Activated naive CD8-positive, alpha-beta T cell treated with anti-CD3 and anti-CD28 coated beads, Interleukin-2, amount 50 U/mL, for 24 hours (primary cell): ENCODE results near the gene GARNL3.

Experiments
- ATAC-seq: fragments of 150-1000 bp; cut with Tn5 transposase; one replicate; pipeline ENCODE4 v1.10.0; 2021
- DNase-seq: peaks from one replicate; pipeline ENCODE4 v3.0.0; 2021
- H3K27ac Mint-ChIP-seq: one replicate; pipeline ENCODE4 v1.8.0; 2021; ENCODE audit warnings: mild to moderate bottlenecking, mixed read lengths
- H3K27me3 Mint-ChIP-seq: one replicate; pipeline ENCODE4 v1.8.0; 2021; ENCODE audit warnings: mixed read lengths
- H3K36me3 Mint-ChIP-seq: one replicate; pipeline ENCODE4 v1.8.0; 2021; ENCODE audit warnings: low read depth, mixed read lengths
- H3K4me1 Mint-ChIP-seq: one replicate; pipeline ENCODE4 v1.8.0; 2021; ENCODE audit warnings: mixed read lengths
- H3K4me3 Mint-ChIP-seq: one replicate; pipeline ENCODE4 v1.8.0; 2021; ENCODE audit warnings: mild to moderate bottlenecking, moderate library complexity, mixed read lengths
- H3K9me3 Mint-ChIP-seq: one replicate; pipeline ENCODE4 v1.8.0; 2021; ENCODE audit warnings: mixed read lengths

Gene GARNL3

DNA sequence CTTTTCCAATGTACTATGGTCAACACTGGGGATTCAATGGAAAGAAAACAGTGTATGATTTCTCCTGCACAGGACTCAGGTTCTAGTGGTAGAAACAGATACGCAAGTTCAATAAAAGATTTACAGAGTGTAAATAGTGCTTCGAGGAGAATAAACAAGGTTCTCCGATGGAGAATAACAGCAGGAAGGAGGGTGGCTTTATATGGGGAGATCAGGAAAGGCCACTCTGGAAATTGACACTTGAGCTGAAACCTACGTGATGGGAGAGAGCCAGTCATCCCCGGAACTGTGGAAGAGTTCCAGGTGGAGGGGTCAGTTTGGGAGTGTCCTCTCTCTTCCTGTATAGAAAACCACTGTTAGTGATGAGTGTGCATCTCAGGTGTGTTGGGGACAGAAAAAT lies 65.9 kb downstream of the GARNL3 start:
- Mint-ChIP-seq H3K27ac (no peak overlapping the region), H3K27me3 (peaks cover 6% of the 10 kb centered on the region), H3K4me3 (no peak overlapping the region), H3K9me3 (no peaks in the 10 kb centered on the region), H3K4me1 (no peaks in the 10 kb centered on the region), H3K36me3 (no peaks in the 10 kb centered on the region)
- DNase-seq (no peak), ATAC-seq (no peak)

DNA sequence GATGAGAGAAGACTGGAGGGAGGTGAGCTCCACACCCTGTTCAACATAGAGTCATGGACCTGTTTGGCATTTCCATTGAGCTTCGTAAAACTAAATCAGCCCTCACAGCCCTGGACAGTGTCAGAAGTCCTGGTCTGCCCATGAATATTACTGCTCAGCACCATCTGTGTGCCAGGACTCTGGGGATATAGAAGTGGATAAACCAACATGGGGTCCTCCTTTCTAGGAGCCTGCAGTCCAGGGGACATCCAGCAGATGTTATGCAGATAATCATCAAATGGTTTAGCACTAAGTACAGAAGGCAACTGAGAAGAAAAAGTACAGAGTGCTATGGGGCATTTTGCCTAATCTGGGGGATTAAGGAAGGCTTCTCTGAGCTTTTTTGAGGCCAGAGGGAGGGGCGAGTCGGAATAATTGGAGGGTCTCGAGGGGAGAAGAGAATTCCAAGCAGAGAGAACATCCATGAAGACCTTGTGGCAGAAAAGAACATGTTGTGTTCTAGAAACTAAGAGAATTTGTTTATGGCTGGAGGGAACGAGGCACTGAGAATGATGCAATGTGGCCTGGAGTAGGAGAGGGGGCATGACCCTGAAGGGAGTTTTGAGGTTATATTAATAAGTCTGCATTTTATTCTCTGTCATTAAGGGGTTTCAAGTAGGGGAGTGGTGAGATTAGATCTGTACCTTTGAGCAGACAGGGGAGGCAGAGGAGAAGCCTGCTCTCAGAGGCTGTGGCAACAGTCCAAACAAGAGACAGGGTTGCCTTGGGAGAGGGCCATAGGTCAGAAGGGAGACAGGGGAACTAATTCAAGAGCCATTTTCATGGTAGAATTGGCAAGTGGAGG lies 68.9 kb downstream of the GARNL3 start:
- ATAC-seq: no peak

DNA sequence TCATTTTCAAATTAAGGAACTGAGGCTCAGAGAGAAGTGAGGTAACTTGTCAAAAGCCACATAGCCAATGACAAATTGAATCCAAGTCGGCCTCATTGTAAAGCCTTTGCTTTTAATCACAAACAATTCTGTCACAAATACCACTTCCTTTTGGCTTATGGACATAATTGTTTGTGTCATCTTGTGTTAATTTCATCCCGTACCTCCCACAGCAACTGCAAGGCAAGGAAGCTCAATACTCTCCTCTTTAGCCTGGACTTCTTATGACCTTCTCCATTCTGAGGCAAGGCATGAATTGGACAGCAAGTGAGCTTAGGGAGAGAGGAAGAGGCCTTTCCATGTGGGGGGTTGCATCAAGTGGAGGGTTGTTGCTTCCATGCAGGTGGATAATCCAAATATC lies 70.2 kb downstream of the GARNL3 start:
- H3K4me1 Mint-ChIP-seq: no peaks in the 10 kb centered on the region
- H3K27me3 Mint-ChIP-seq: peaks cover 2% of the 10 kb centered on the region
- ATAC-seq: no peak
- no peaks in the 10 kb centered on the region for H3K9me3 Mint-ChIP-seq
- H3K4me3 Mint-ChIP-seq: no peak overlapping the region
- no peaks in the 10 kb centered on the region for H3K36me3 Mint-ChIP-seq
- no peak for DNase-seq
- H3K27ac Mint-ChIP-seq: no peak overlapping the region

More for the DNA sequence above, 68.9 kb downstream of the GARNL3 start:
- peaks cover 2% of the 10 kb centered on the region for H3K27me3 Mint-ChIP-seq
- H3K27ac Mint-ChIP-seq: no peak overlapping the region
- no peaks in the 10 kb centered on the region for H3K4me1 Mint-ChIP-seq
- H3K4me3 Mint-ChIP-seq: no peak overlapping the region
- no peaks in the 10 kb centered on the region for H3K9me3 Mint-ChIP-seq
- DNase-seq: no peak
- H3K36me3 Mint-ChIP-seq: no peaks in the 10 kb centered on the region

DNA sequence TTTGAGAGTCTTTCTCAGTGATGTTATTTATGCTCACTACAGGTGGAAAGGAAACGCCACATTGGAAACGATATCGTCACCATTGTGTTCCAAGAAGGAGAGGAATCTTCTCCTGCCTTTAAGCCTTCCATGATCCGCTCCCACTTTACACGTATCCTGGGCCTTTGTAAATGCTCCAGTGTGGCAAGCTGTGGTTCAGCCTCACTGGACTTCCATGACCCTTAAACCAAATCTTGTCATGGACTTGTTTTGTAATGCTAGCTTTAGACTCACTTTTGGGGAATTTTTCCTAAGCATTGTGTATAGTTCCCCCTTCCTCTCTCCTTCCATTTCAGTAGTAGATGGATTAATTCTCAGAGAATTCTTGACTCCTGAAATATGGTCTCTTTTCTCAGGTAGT lies 71.5 kb downstream of the GARNL3 start:
- DNase-seq: no peak
- no peaks in the 10 kb centered on the region for H3K9me3 Mint-ChIP-seq
- no peak for ATAC-seq
- H3K36me3 Mint-ChIP-seq: no peaks in the 10 kb centered on the region
- no peak overlapping the region for H3K4me3 Mint-ChIP-seq
- peaks cover 2% of the 10 kb centered on the region for H3K27me3 Mint-ChIP-seq
- no peak overlapping the region for H3K27ac Mint-ChIP-seq
- no peaks in the 10 kb centered on the region for H3K4me1 Mint-ChIP-seq

DNA sequence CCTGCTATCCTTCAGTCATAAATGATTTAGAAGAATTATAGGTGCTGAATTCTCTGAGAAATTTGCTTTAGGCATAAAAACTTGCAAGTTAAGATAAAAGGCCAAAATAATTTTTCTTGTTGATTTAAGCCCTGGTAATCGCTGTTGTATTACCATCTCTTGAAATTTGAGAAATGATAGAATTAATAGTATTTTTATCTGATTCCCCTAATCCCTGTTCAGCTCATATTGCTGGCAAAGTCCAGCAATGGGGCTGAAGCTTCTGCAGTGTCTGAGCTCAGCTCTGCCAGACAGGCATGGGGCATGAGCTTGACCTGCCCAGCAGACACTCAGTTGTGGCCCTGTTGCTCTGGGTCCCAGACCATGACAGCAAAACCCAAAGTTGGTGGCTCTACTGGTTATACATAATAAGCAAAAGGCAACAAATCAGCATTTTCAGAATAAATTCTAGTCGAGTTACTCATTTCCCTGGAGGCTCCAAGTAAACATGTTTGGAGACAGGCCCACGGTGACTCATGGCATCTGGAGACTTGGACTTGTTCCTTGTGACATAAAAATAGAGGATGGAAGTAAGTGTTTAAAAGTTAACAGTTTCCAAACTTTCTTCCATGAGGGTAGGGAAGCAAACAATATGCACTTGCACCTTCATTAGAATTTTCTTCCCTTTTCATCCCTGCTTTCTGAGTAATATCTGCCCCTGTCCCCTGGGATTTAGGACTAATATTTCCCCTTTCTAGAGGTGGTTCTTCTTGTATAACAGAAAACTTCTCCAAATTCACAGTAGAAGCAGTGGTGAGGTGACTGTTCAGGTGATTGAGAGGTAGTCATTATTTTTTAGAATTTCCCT lies 72.2 kb downstream of the GARNL3 start:
- ATAC-seq: no peak
- Mint-ChIP-seq H3K36me3 (no peaks in the 10 kb centered on the region), H3K27ac (no peak overlapping the region), H3K27me3 (peaks cover 2% of the 10 kb centered on the region), H3K9me3 (no peaks in the 10 kb centered on the region), H3K4me3 (no peak overlapping the region), H3K4me1 (no peaks in the 10 kb centered on the region)
- no peak for DNase-seq

DNA sequence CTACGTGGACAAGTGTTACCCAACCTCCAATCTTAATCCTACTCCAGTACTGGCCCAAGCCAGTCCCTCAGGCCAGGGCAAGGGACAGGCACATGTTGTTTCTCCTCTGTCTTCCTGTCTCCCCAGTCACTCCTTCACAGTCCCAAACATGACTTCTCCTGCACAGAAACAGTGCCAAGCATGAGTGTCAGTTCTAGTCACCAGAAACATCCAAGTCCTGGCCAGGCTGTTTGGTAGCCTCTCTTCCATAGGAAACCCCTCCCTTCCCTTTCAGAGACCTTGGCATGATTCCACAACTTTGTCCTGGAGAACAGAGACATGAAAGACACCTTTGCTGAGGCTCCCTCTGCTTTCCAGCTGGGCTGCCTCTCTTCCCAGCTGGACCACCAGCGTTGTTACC lies 76.1 kb downstream of the GARNL3 start:
- Mint-ChIP-seq H3K27ac (no peak overlapping the region), H3K36me3 (no peaks in the 10 kb centered on the region), H3K4me1 (no peaks in the 10 kb centered on the region), H3K9me3 (no peaks in the 10 kb centered on the region), H3K27me3 (no peaks in the 10 kb centered on the region), H3K4me3 (no peak overlapping the region)
- DNase-seq (no peak), ATAC-seq (no peak)

DNA sequence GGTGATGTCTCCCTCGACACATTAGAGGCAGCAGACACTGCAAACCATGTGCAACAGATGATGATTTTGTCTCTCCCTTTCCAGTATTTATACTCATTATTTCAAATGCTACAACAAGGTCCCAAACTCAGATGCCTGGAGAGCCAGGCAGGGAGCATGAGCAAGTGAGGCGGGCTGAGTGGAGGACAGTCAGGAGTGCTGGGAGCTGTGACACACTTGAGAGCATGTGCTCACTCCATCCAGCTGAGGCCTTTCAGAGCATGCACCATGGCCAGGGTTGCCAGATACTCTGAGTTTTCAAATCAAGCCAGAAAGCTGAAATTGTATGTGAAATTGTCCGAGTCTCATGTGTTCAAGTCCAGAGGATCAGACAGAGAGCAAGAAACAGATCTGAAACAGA lies 76.6 kb downstream of the GARNL3 start:
- Mint-ChIP-seq H3K4me3 (no peak overlapping the region), H3K27ac (no peak overlapping the region), H3K36me3 (no peaks in the 10 kb centered on the region), H3K27me3 (no peaks in the 10 kb centered on the region), H3K9me3 (no peaks in the 10 kb centered on the region), H3K4me1 (no peaks in the 10 kb centered on the region)
- ATAC-seq (no peak), DNase-seq (no peak)

DNA sequence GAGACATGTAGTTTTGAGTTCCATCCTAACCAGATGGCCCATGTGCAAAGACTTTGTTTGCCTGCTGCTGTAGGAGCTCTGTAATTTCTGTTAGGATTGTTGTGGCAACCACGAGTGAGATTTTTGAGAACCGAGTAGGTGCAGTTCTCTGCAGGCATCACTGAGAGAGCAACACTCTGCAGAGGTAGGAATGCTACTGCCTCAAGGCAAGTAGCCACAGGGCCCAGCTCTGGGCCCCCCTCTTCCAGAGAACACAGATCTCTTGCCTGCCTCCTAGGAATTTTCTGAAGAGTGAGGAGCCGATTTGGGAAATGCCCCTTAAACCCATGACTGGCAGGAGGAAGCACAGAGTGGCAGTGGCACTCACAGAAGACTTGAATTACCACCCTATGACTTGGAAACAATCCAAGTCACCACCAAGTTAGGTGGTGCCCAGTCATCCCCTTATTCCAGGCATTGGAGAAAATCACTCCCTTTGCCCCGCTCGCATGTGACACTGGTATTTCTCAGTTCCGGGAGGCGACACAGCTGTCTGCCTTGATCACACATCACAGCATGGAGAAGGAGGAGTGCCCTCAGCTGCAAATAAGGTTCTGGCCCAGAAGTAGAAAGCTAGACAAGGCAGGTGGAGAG lies 79.9 kb downstream of the GARNL3 start:
- Mint-ChIP-seq H3K4me1 (no peaks in the 10 kb centered on the region), H3K9me3 (no peaks in the 10 kb centered on the region), H3K4me3 (no peak overlapping the region), H3K36me3 (no peaks in the 10 kb centered on the region), H3K27me3 (peaks cover 2% of the 10 kb centered on the region), H3K27ac (no peak overlapping the region)
- DNase-seq (no peak), ATAC-seq (no peak)

DNA sequence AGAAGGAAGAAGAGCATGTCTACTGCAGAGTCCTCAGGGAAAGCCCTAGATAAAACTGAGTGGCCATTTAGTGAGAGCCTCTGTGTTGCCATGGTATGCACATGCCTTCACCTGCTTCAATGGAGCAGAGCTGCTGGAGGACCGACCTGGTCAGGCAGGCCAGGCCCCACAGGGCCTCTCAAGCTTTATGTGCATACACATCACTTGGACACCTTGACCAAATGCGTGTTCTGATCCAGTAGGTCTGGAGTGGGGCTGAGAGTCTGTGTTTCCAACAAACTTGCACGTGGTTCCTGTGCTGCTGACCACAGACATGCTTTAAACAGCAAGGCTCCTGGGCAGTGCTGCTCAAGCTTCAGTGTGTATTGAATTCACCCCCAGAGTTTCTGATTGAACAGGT lies 81.0 kb downstream of the GARNL3 start:
- ATAC-seq: no peak
- Mint-ChIP-seq H3K27me3 (peaks cover 2% of the 10 kb centered on the region), H3K27ac (no peak overlapping the region)

DNA sequence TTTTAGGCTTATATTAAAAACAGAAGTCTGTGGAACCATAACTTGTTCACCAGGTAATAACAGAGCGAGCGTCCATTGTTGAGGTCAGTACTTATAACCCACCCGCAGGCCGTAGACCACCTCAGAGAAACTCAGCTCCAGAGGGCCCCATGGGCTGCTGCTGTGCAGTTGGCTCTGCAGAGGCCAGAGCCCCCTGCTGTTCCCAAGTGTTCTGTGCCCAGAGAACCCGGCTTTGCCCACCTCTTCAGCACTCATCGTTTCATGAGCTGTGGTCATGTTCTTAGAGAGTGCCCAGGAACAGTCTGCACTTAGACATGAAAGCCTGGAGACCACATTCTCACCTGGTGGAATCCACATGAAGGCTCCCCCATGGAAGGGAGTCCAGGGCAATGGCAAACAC lies 82.0 kb downstream of the GARNL3 start:
- Mint-ChIP-seq H3K27ac (no peak overlapping the region), H3K4me1 (no peaks in the 10 kb centered on the region), H3K36me3 (no peaks in the 10 kb centered on the region), H3K27me3 (peaks cover 4% of the 10 kb centered on the region), H3K9me3 (no peaks in the 10 kb centered on the region), H3K4me3 (no peak overlapping the region)
- ATAC-seq (peak; percentile 43), DNase-seq (no peak)

More for the DNA sequence above, 81.0 kb downstream of the GARNL3 start:
- Mint-ChIP-seq H3K36me3 (no peaks in the 10 kb centered on the region), H3K4me3 (no peak overlapping the region), H3K9me3 (no peaks in the 10 kb centered on the region), H3K4me1 (no peaks in the 10 kb centered on the region)
- DNase-seq: no peak

DNA sequence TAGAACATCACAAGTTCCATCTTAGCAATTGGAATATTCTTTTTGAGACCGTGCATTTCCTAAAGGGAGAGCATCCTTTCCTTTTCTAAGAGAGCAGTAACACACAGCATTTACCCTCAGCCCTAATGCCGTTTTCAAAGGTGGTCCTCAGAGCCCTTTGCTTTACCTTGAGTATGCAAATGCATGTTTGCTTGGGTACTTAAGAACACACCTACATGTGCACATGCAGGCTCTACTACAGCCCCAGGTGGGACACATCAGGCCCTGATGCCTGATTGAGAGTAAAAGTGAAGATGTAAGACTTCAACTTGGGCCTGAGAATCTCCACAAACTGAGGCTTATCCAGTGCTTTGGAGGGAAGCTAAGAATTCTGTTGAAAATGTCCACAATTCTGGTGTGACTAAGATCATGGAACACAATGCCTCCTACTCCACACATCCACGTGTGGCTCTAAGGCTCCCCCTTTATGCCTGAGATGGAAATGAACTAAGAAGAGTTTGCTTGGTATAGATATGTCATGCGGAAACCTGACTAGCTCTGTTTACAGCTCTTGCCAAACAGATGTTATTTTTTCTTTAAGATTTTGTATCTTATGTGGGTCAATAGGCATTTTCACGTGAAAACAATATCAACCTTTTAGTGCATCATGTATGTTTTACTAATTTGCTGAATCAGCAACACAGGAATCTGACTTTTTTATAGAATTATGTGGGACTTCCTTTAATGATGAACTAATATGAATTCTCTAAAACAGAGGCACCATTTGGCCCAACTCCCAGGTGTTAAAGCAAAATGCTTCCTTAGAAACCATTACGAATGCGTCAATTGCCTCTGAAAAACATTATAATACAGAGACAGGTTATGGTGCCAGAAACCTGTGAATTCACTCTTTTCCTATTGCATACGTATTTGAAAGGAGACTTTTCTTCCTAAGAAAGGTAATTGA lies 83.5 kb downstream of the GARNL3 start:
- H3K27ac Mint-ChIP-seq: no peak overlapping the region
- no peaks in the 10 kb centered on the region for H3K4me1 Mint-ChIP-seq
- no peaks in the 10 kb centered on the region for H3K36me3 Mint-ChIP-seq
- DNase-seq (no peak), ATAC-seq (peak; percentile 28)
- no peak overlapping the region for H3K4me3 Mint-ChIP-seq
- peaks cover 4% of the 10 kb centered on the region for H3K27me3 Mint-ChIP-seq
- no peaks in the 10 kb centered on the region for H3K9me3 Mint-ChIP-seq

DNA sequence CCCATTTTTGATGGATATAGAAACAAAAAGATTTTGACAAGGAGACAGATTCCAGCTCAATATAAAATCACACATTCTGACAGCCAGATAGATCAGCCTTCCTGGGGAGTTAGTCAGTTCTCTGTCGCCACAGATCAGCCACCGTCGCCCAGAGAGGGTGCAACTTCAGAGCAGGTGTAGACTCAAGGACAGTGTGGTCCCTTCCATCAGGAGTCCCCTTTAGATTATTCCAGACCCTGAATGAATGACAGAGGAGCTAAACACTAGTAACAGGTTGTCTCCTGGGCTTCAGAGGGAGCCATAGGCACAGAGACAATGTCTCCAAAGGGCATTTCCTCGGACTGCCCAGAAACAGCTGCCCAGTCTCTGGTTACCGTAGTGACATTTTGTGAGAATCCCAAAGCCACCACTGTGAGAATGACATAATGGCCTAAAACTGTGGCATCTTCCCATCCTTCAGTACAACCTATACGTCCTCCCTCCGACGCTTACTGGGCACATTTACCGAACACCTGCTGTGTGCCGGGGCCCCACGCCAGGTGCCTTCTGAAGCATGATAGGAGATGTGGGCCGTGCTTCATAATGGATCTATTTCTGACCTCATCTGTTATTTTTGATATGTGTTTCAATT lies 85.0 kb downstream of the GARNL3 start:
- H3K4me3 Mint-ChIP-seq: no peak overlapping the region
- peaks cover 16% of the 10 kb centered on the region for H3K27me3 Mint-ChIP-seq
- no peak overlapping the region for H3K27ac Mint-ChIP-seq
- DNase-seq (no peak), ATAC-seq (no peak)
- H3K36me3 Mint-ChIP-seq: no peaks in the 10 kb centered on the region
- H3K9me3 Mint-ChIP-seq: no peaks in the 10 kb centered on the region
- no peaks in the 10 kb centered on the region for H3K4me1 Mint-ChIP-seq

DNA sequence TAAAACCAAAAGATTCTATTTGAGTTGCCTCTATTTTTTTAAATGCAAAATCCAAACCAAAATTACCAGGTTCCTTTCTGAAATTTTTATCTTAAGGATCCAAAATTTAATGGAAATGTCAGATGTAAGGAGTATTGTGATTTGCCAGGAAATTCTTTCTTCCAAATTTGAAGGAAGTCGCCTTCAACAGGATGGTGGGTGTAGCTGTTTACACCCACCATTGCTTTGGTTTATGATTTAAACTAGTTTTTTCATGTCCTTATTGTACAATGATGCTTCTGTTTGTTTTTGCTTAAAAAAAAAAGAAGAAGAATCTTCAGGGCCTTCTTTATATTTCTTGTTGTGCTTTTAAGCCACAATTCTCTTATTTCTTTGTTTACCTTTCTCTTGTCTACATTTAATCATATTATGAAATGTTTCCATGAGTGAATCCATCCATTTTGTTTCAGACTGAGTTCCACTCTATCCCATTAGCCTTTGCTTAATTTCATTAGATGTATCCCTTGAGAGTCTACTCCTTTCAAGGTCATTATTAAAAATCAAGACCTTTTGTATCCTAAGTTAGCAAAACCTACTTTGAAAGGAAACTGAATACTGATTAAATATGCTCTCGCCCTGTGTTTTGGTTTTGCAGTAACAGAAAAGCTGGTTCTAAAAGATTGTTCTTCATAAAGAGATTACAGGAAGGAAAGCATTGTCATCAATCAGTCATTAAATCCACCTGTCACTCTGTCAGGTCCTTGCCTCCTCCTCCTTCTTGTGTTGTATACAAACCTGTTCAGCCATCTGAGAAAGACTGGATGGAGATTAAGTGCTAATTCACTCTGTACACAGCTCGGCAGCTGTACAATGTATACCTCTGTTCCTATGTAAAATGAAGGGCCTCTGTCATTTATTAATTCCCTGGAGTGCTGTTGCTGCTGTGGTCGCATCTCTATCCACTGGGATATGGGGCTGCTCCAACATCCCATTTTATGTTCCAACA lies 86.9 kb downstream of the GARNL3 start:
- DNase-seq (no peak), ATAC-seq (no peak)
- H3K36me3 Mint-ChIP-seq: no peaks in the 10 kb centered on the region
- no peaks in the 10 kb centered on the region for H3K9me3 Mint-ChIP-seq
- H3K4me3 Mint-ChIP-seq: no peak overlapping the region
- H3K27me3 Mint-ChIP-seq: peaks cover 25% of the 10 kb centered on the region
- no peaks in the 10 kb centered on the region for H3K4me1 Mint-ChIP-seq
- H3K27ac Mint-ChIP-seq: no peak overlapping the region
